Activated naive CD4-positive, alpha-beta T cell treated with anti-CD3 and anti-CD28 coated beads, Interleukin-2, amount 50 U/mL, for 72 hours (primary cell): ENCODE data around the gene NPPB. TPM values are rescaled to one million over a fixed set of nuclear protein-coding genes. Genes with fewer than 3 reads are reported as not detected.
A peak's percentile ranks its signal among the peaks of the same experiment; 100 is the strongest.

Experiments
- ATAC-seq, 2 donors: fragments of 150-1000 bp; cut with Tn5 transposase; 2 replicates each; pipeline ENCODE4 v1.10.0; 2021; ENCODE audit warnings: mild to moderate bottlenecking in 2 of 2, moderate library complexity in 2 of 2
- DNase-seq, 2 donors: peaks; one replicate each; pipeline ENCODE4 v3.0.0; 2021 to 2022; ENCODE audit warnings: low spot score in 2 of 2
- H3K27ac Mint-ChIP-seq, 2 donors: one replicate each; pipeline ENCODE4 v1.8.0; 2022; ENCODE audit warnings: mild to moderate bottlenecking in 2 of 2, mixed read lengths in 2 of 2
- H3K36me3 Mint-ChIP-seq, 2 donors: one replicate each; pipeline ENCODE4 v1.8.0; 2022; ENCODE audit warnings: mixed read lengths in 2 of 2
- H3K9me3 Mint-ChIP-seq, 2 donors: one replicate each; pipeline ENCODE4 v1.8.0; 2022; ENCODE audit warnings: mixed read lengths in 2 of 2
- total RNA-seq, 2 donors: library from RNA; stranded (reverse); gene quantifications; one replicate each; pipeline ENCODE4 v1.2.3, GENCODE V29; 2022

The NPPB gene
- total RNA-seq, 2 donors from 2014 or later, result not detected

- no peaks in the 10 kb centered on the region for H3K9me3 Mint-ChIP-seq
- no peak for DNase-seq
- ATAC-seq, result no peak
- peaks cover 0 to 6% of the 10 kb centered on the region in 2 donors for H3K36me3 Mint-ChIP-seq
- H3K27ac Mint-ChIP-seq, result no peak overlapping the region
Observed at GRCh38 chr1:11826946-11827345, 31.8 kb downstream of the NPPB start.

GRCh38 chr1:11825131-11825530, 33.6 kb downstream of the NPPB start:
- no peak for DNase-seq
- no peak for ATAC-seq
- Mint-ChIP-seq H3K36me3 (peaks cover 0 to 6% of the 10 kb centered on the region in 2 donors), H3K9me3 (no peaks in the 10 kb centered on the region), H3K27ac (no peak overlapping the region)

GRCh38 chr1:11823366-11824137, 35.2 kb downstream of the NPPB start:
- H3K36me3 Mint-ChIP-seq, result peaks cover 0 to 11% of the 10 kb centered on the region in 2 donors
- no peaks in the 10 kb centered on the region for H3K9me3 Mint-ChIP-seq
- no peak for ATAC-seq
- no peak overlapping the region for H3K27ac Mint-ChIP-seq
- no peak for DNase-seq

- Mint-ChIP-seq H3K36me3 (peaks cover 0 to 6% of the 10 kb centered on the region in 2 donors), H3K9me3 (no peaks in the 10 kb centered on the region), H3K27ac (no peak overlapping the region)
- ATAC-seq, result no peak
- no peak for DNase-seq
Observed at GRCh38 chr1:11822091-11822490, 36.7 kb downstream of the NPPB start.

- Mint-ChIP-seq H3K27ac (no peak overlapping the region), H3K36me3 (peaks cover 0 to 6% of the 10 kb centered on the region in 2 donors), H3K9me3 (no peaks in the 10 kb centered on the region)
- ATAC-seq (no peak), DNase-seq (no peak)
Observed at GRCh38 chr1:11817192-11817591, 41.6 kb downstream of the NPPB start.

GRCh38 chr1:11813021-11813420, 45.7 kb downstream of the NPPB start:
- Mint-ChIP-seq H3K36me3 (peaks cover 5% of the 10 kb centered on the region in 2 donors), H3K27ac (peak overlapping the region in 1 of 2 donors; percentile 60)
- ATAC-seq, result no peak

More at GRCh38 chr1:11813021-11813420, 45.7 kb downstream of the NPPB start:
- H3K9me3 Mint-ChIP-seq, result no peaks in the 10 kb centered on the region
- DNase-seq, result no peak

Other genes starting within 250 kb of the NPPB start
- gene FBXO2, start 204.5 kb downstream of the NPPB start, total RNA-seq, result 1 to 10 TPM; 1.9 to 2.0 TPM
- gene FBXO44, start 204.1 kb downstream of the NPPB start, total RNA-seq, result 10 to 100 TPM; 22.7 to 27.3 TPM
- 10 to 100 TPM in 1 of 2 donors, 1 to 10 TPM in 1; 3.2 to 11.2 TPM for gene FBXO6, start 194.7 kb downstream of the NPPB start, total RNA-seq
- gene MAD2L2, start 177.8 kb downstream of the NPPB start, total RNA-seq, result 100 to 1,000 TPM in 1 of 2 donors, 10 to 100 TPM in 1; 76.7 to 115 TPM
- under 1 TPM; 0.04 to 0.46 TPM for gene DRAXIN, start 167.2 kb downstream of the NPPB start, total RNA-seq
- 10 to 100 TPM in 1 of 2 donors, 1 to 10 TPM in 1; 9.7 to 24.1 TPM for gene AGTRAP, start 122.8 kb downstream of the NPPB start, total RNA-seq
- not detected for gene C1orf167, start 96.8 kb downstream of the NPPB start, total RNA-seq
- 10 to 100 TPM; 14.8 to 18.2 TPM for gene MTHFR, start 53.0 kb downstream of the NPPB start, total RNA-seq
- 10 to 100 TPM; 14.8 to 16.6 TPM for gene CLCN6, start 52.8 kb downstream of the NPPB start, total RNA-seq
- gene NPPA, start 11.2 kb downstream of the NPPB start, total RNA-seq, result not detected
- gene KIAA2013, start 67.5 kb upstream of the NPPB start, total RNA-seq, result 10 to 100 TPM; 16.3 to 24.9 TPM
- 10 to 100 TPM; 17.9 to 32.8 TPM for gene PLOD1, start 75.8 kb upstream of the NPPB start, total RNA-seq
- 10 to 100 TPM; 54.9 to 62.3 TPM for gene MFN2, start 121.5 kb upstream of the NPPB start, total RNA-seq
- gene MIIP, start 160.6 kb upstream of the NPPB start, total RNA-seq, result 10 to 100 TPM; 30.8 to 50.4 TPM
- gene TNFRSF8, start 204.4 kb upstream of the NPPB start, total RNA-seq, result 10 to 100 TPM in 1 of 2 donors, under 1 TPM in 1; 0.84 to 41.5 TPM